Aorta (tissue), 5 donors: Measurements from ENCODE around the gene ERH. TPM values are rescaled to one million over a fixed set of nuclear protein-coding genes. Genes with fewer than 3 reads are reported as not detected.

ENCODE experiments used
- ATAC-seq: fragments of 200-7000 bp; cut with Tn5 transposase; one replicate; pipeline ENCODE4 v1.9.1; 2022; ENCODE audit warnings: moderate library complexity; ENCODE audit not compliant: low FRiP score
- DNase-seq, 2 donors: peaks; one replicate each; pipeline ENCODE4 v3.0.0-alpha.2; 2020
- H3K27ac ChIP-seq, 2 donors: one replicate each; pipeline ENCODE4 v1.5.1; 2013; ENCODE audit warnings: low read length in 2 of 2, mild to moderate bottlenecking in 2 of 2, moderate library complexity in 2 of 2, control low read depth in 1 of 2, inconsistent platforms in 1 of 2, low read depth in 1 of 2
- H3K27me3 ChIP-seq, 2 donors: one replicate each; pipeline ENCODE4 v1.6.1; 2013; ENCODE audit warnings: control low read depth in 1 of 2, low read length in 1 of 2, mild to moderate bottlenecking in 1 of 2, moderate library complexity in 1 of 2; ENCODE audit not compliant: insufficient read depth in 2 of 2, control insufficient read depth in 1 of 2
- H3K36me3 ChIP-seq, 2 donors: one replicate each; pipeline ENCODE4 v1.6.1; 2013; ENCODE audit warnings: control low read depth in 1 of 2, low read length in 1 of 2, mild to moderate bottlenecking in 1 of 2; ENCODE audit not compliant: insufficient read depth in 2 of 2, control insufficient read depth in 1 of 2
- H3K4me1 ChIP-seq, 2 donors: one replicate each; pipeline ENCODE4 v1.6.1; 2013; ENCODE audit warnings: low read length in 2 of 2, control low read depth in 1 of 2, mild to moderate bottlenecking in 1 of 2, moderate library complexity in 1 of 2; ENCODE audit not compliant: insufficient read depth in 2 of 2, control insufficient read depth in 1 of 2
- H3K4me3 ChIP-seq, 2 donors: one replicate each; pipeline ENCODE4 v1.5.1; 2013; ENCODE audit warnings: low read length in 2 of 2, control low read depth in 1 of 2, mild to moderate bottlenecking in 1 of 2
- H3K9me3 ChIP-seq: one replicate; pipeline ENCODE4 v1.6.1; 2013; ENCODE audit warnings: mild to moderate bottlenecking, low read length; ENCODE audit not compliant: control insufficient read depth
- WGBS, 2 donors: extraction: QIAGEN DNeasy Blood & Tissue Kit; methylation state at CpG; one replicate each; pipeline ENCODE4 v1.1.7; 2013; 5-methylcytosine and 5-hydroxymethylcytosine counted together
- intact Hi-C, 2 donors: fragments of 100-400 bp; cut with DNase I; formaldehyde crosslinking; loops; one replicate each; pipeline versions ENCODE4 v1.14.2 to v1.15.0; 2022
- polyA plus RNA-seq, 2 donors: library from polyadenylated mRNA; stranded (reverse); fragments of 200-250 nt; gene quantifications; one replicate each; pipeline ENCODE4 v1.2.3, GENCODE V29; 2013
- total RNA-seq, 2 donors: library from RNA; stranded (reverse); fragmentation: NEBNext Ultra II Directional; extraction: Animal tissue kit (Norgen Biotek cat#: 25700); gene quantifications; one replicate each; pipeline ENCODE4 v1.2.1, GENCODE V29; 2021
- donor health status: healthy with polysubstance abuse.
- donor health status: Bipolar disorder and iron deficiency.
- donor health status: DM: no; HTN: no; CAD: no.
- donor health status: DM: no; HTN: no; CAD: no.
- donor health status: DM: yes; HTN: yes; CAD: no.

Gene ERH
- total and polyA plus RNA-seq, 4 donors, result 99.0 to 136 (median 117) TPM

- no peaks in the 10 kb centered on the region for H3K9me3 ChIP-seq
- no peak overlapping the region for H3K4me3 ChIP-seq
- no peaks in the 10 kb centered on the region for H3K36me3 ChIP-seq
- 75 to 88% methylated on average over 12 of the region's 12 CpGs for WGBS, 2 donors
- no peak overlapping the region for H3K27ac ChIP-seq
- no peak for ATAC-seq
- intact Hi-C loops, result loop anchor here (5.0 to 10.0 kb wide), 2 partner anchors 94 to 116 kb away; partner anchors contain the start of gene GALNT16 (in 1 of the 2)
- H3K4me1 ChIP-seq, result no peaks in the 10 kb centered on the region
- H3K27me3 ChIP-seq, result no peaks in the 10 kb centered on the region
- DNase-seq, result no peak
Measured at GRCh38 chr14:69358233-69358963, 39.7 kb downstream of the ERH start.

GRCh38 chr14:69357544-69358200 lies 40.4 kb downstream of the ERH start:
- no peaks in the 10 kb centered on the region for H3K4me1 ChIP-seq
- H3K9me3 ChIP-seq, result no peaks in the 10 kb centered on the region
- no peaks in the 10 kb centered on the region for H3K36me3 ChIP-seq
- no peaks in the 10 kb centered on the region for H3K27me3 ChIP-seq
- no peak for DNase-seq
- intact Hi-C loops, result loop anchor here (5.0 to 10.0 kb wide), 2 partner anchors 93 to 115 kb away; partner anchors contain the start of gene GALNT16 (in 1 of the 2)
- H3K4me3 ChIP-seq, result no peak overlapping the region
- no peak for ATAC-seq
- no peak overlapping the region for H3K27ac ChIP-seq
- 93 to 95% methylated on average over 7 of the region's 7 CpGs for WGBS, 2 donors

DNA sequence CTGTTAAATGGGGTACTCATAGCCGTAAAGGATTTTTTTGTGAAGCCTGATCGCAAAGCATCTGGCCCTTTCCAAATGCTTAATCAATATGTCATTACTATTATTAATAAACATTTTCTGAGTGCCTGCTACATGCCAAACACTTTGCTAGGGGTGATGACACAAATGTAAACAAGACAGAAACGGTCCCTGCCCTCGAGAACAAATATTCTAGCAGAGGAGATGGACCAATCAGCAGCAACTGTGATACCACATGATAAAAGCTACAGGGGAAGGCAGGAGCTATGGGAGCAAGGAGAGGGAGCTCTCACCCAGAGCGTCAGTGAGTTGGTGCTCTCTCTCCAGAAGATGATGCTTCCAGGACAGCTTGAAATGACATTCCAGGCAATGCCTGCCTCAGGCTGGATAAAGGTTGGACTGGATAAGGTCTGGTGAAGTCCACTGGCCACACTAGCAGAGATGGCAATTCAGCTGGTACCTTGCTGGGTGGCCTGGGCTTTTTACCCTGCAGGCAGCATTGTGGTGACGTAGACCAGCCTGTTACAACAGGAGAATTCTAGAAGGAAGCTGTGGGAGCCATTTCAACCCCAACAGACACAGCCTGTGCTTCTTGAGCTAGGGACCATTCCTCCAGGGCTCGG lies 41.1 kb downstream of the ERH start:
- Histone ChIP-seq H3K9me3 (no peaks in the 10 kb centered on the region), H3K4me3 (no peak overlapping the region), H3K27ac (no peak overlapping the region), H3K4me1 (no peaks in the 10 kb centered on the region), H3K36me3 (no peaks in the 10 kb centered on the region), H3K27me3 (no peaks in the 10 kb centered on the region)
- whole genome bisulfite sequencing, 2 donors, result 84% methylated on average over 7 of the region's 7 CpGs
- ATAC-seq, result no peak
- intact Hi-C loops, result loop anchor here (5.0 to 10.0 kb wide), 2 partner anchors 92 to 115 kb away; partner anchors contain the start of gene GALNT16 (in 1 of the 2)
- DNase-seq, result no peak

DNA sequence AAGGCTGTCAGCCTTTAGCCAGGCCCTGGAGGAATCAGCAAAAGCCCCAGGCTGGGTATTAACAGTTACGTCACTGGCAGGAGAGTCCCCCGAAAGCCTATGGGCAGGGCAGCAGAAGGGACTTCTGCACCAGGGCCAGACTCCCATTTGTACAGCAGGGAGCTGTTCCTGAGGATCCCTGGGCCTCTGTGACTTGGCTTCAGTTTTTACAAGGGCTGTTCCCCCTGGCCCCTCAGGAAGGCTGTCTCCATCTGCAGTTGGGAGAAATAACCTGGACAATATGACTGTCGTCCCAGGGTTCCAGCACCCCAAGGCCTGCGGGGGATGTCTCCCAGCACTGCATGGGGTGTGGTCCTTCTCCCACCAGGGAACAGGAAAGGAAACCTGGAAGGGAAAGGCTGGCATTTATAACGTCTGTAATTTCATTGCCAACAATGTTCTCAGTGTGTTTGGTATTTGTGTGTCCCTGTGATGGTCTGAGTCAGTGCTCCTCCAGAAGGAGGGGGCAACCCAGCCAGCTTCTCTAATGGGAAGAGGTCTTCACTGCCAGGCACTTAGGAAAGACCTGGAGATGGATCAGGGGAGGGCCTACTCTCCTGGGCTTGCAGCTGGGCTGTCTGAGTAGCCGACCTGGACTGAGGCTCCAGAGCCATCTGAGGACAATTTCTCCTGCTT lies 42.4 kb downstream of the ERH start:
- H3K27me3 ChIP-seq, result no peaks in the 10 kb centered on the region
- ATAC-seq, result peak; percentile 73
- no peaks in the 10 kb centered on the region for H3K36me3 ChIP-seq
- WGBS, 2 donors, result 5 to 8% methylated on average over 6 of the region's 6 CpGs
- peak in 1 of 2 donors; percentile 74 for DNase-seq
- no peak overlapping the region for H3K4me3 ChIP-seq
- peak overlapping the region; percentile 34 to 83 for H3K27ac ChIP-seq
- intact Hi-C loops, result loop anchor here (5.0 to 10.0 kb wide), 2 partner anchors 91 to 113 kb away; partner anchors contain the start of gene GALNT16 (in 1 of the 2)
- no peaks in the 10 kb centered on the region for H3K4me1 ChIP-seq
- H3K9me3 ChIP-seq, result no peaks in the 10 kb centered on the region

- H3K27me3 ChIP-seq, result no peaks in the 10 kb centered on the region
- no peaks in the 10 kb centered on the region for H3K9me3 ChIP-seq
- H3K27ac ChIP-seq, result peak overlapping the region; percentile 34 to 83
- no peak for DNase-seq
- no peaks in the 10 kb centered on the region for H3K4me1 ChIP-seq
- intact Hi-C loops, result loop anchor here (5.0 to 10.0 kb wide), 2 partner anchors 90 to 113 kb away; partner anchors contain the start of gene GALNT16 (in 1 of the 2)
- WGBS, 2 donors, result 42 to 55% methylated on average over 6 of the region's 6 CpGs
- ATAC-seq, result peak; percentile 36
- H3K36me3 ChIP-seq, result no peaks in the 10 kb centered on the region
- no peak overlapping the region for H3K4me3 ChIP-seq
Measured at GRCh38 chr14:69355154-69355597, 42.9 kb downstream of the ERH start.

- Histone ChIP-seq H3K27ac (no peak overlapping the region), H3K27me3 (no peaks in the 10 kb centered on the region), H3K4me1 (no peaks in the 10 kb centered on the region), H3K9me3 (no peaks in the 10 kb centered on the region), H3K36me3 (no peaks in the 10 kb centered on the region), H3K4me3 (no peak overlapping the region)
- ATAC-seq (no peak), DNase-seq (no peak)
- 68 to 71% methylated on average over 11 of the region's 11 CpGs for WGBS, 2 donors
- intact Hi-C loops, result loop anchor here (5.0 to 10.0 kb wide), 2 partner anchors 90 to 112 kb away; partner anchors contain the start of gene GALNT16 (in 1 of the 2)
Measured at GRCh38 chr14:69354383-69355153, 43.5 kb downstream of the ERH start.

GRCh38 chr14:69353168-69353567 lies 44.9 kb downstream of the ERH start:
- Histone ChIP-seq H3K36me3 (no peaks in the 10 kb centered on the region), H3K4me1 (no peaks in the 10 kb centered on the region), H3K9me3 (no peaks in the 10 kb centered on the region), H3K27ac (no peak overlapping the region), H3K4me3 (no peak overlapping the region), H3K27me3 (no peaks in the 10 kb centered on the region)
- WGBS, 2 donors, result 95 to 96% methylated on average over 3 of the region's 3 CpGs
- intact Hi-C loops, result loop anchor here in 1 of 2 donors (10.0 kb wide), 1 partner anchor 88 kb away; the partner anchor contains the start of gene GALNT16
- DNase-seq, result no peak
- no peak for ATAC-seq
